Astrocyte of the spinal cord (primary cell): ENCODE measurements around the gene TSPEAR.

Experiments used
- DNase-seq: peaks from one replicate; pipeline ENCODE4 v3.0.0; 2011; ENCODE audit warnings: low read depth, low spot score
- H3K4me3 ChIP-seq: 2 replicates; pipeline ENCODE4 v1.5.1; 2011; ENCODE audit warnings: low read depth, mild to moderate bottlenecking, low read length, moderate library complexity
- CTCF ChIP-seq: IDR thresholded peaks from 2 replicates; pipeline ENCODE4 v1.5.1; 2012; ENCODE audit warnings: low read depth, mild to moderate bottlenecking, low read length, inconsistent platforms
- in situ Hi-C: cut with HindIII; loops from 2 replicates; pipeline ENCODE4 v1.10.0; 2017; ENCODE audit warnings: low sequenced_read_pairs

The TSPEAR gene

GRCh38 chr21:44478801-44479167 is 232.6 kb downstream of the TSPEAR start:
- in situ Hi-C loops, result no loop called here
- no peak for DNase-seq
- no peak overlapping the region for H3K4me3 ChIP-seq
- no peak for TF ChIP-seq CTCF

GRCh38 chr21:44478124-44478800 is 233.1 kb downstream of the TSPEAR start:
- DNase-seq, result no peak
- H3K4me3 ChIP-seq, result no peak overlapping the region
- TF ChIP-seq CTCF, result no peak
- in situ Hi-C loops, result no loop called here

GRCh38 chr21:44477712-44478111 is 233.7 kb downstream of the TSPEAR start:
- no peak for DNase-seq
- in situ Hi-C loops, result no loop called here
- TF ChIP-seq CTCF, result no peak
- H3K4me3 ChIP-seq, result no peak overlapping the region

GRCh38 chr21:44477131-44477530 is 234.2 kb downstream of the TSPEAR start:
- H3K4me3 ChIP-seq, result no peak overlapping the region
- DNase-seq, result no peak
- TF ChIP-seq CTCF, result no peak
- in situ Hi-C loops, result no loop called here

- H3K4me3 ChIP-seq, result no peak overlapping the region
- no peak for TF ChIP-seq CTCF
- in situ Hi-C loops, result no loop called here
- DNase-seq, result no peak
Observed at GRCh38 chr21:44475266-44475845, 236.0 kb downstream of the TSPEAR start.

GRCh38 chr21:44473915-44474555 is 237.3 kb downstream of the TSPEAR start:
- TF ChIP-seq CTCF, result no peak
- in situ Hi-C loops, result no loop called here
- no peak overlapping the region for H3K4me3 ChIP-seq
- no peak for DNase-seq
